HEK293T (cell line): ENCODE results near the gene PRDM4.
"Not testable (repeated sequence)": the region's sequence is repeated elsewhere in the genome, so short reads cannot be mapped to it uniquely, and the experiment has no call there.

Experiments
- CTCF ChIA-PET: fragments of 350-600 bp; formaldehyde crosslinking; extraction: SDS; loops from one replicate; lab custom pipeline; 2021; ENCODE audit warnings: antibody characterized with exemption, inconsistent platforms; lab: Yijun Ruan, JAX
- POLR2A ChIA-PET: fragments of 350-600 bp; formaldehyde crosslinking; extraction: SDS; loops from one replicate; lab custom pipeline; 2020; ENCODE audit warnings: antibody characterized with exemption, inconsistent platforms; lab: Yijun Ruan, JAX
- DNase-seq: peaks from one replicate; pipeline ENCODE4 v3.0.0; 2012; ENCODE audit warnings: mixed read lengths; ENCODE audit errors: extremely low spot score
- ARNT ChIP-seq: fragments of 450-650 bp; IDR thresholded peaks from 2 replicates; pipeline ENCODE4 v1.6.1; 2017; ENCODE audit warnings: mild to moderate bottlenecking
- BHLHE40 ChIP-seq: fragments of 450-650 bp; IDR thresholded peaks from 2 replicates; pipeline ENCODE4 v1.6.1; 2016; ENCODE audit warnings: mild to moderate bottlenecking, moderate library complexity, borderline replicate concordance
- CTBP1 ChIP-seq: fragments of 450-650 bp; IDR thresholded peaks from 2 replicates; pipeline ENCODE4 v1.6.1; 2016; ENCODE audit warnings: borderline replicate concordance
- ELF4 ChIP-seq: fragments of 450-650 bp; IDR thresholded peaks from 2 replicates; pipeline ENCODE4 v1.6.1; 2017; ENCODE audit warnings: antibody characterized with exemption
- FOXA1 ChIP-seq: fragments of 450-650 bp; IDR thresholded peaks from 2 replicates; pipeline ENCODE4 v1.6.1; 2016; ENCODE audit warnings: mild to moderate bottlenecking
- FOXK2 ChIP-seq: fragments of 450-650 bp; IDR thresholded peaks from 2 replicates; pipeline ENCODE4 v1.6.1; 2016; ENCODE audit warnings: mild to moderate bottlenecking
- FOXM1 ChIP-seq: fragments of 450-650 bp; IDR thresholded peaks from 2 replicates; pipeline ENCODE4 v1.6.1; 2017; ENCODE audit warnings: mild to moderate bottlenecking, borderline replicate concordance
- HDGF ChIP-seq: fragments of 450-650 bp; IDR thresholded peaks from 2 replicates; pipeline ENCODE4 v1.6.1; 2017; ENCODE audit warnings: antibody characterized with exemption, borderline replicate concordance
- L3MBTL2 ChIP-seq: fragments of 450-650 bp; conservative IDR thresholded peaks from 2 replicates; pipeline ENCODE4 v1.6.1; 2016; ENCODE audit warnings: mild to moderate bottlenecking
- LEF1 ChIP-seq: fragments of 450-650 bp; IDR thresholded peaks from 2 replicates; pipeline ENCODE4 v1.6.1; 2017; ENCODE audit warnings: mild to moderate bottlenecking, borderline replicate concordance
- NFRKB ChIP-seq: fragments of 450-650 bp; IDR thresholded peaks from 2 replicates; pipeline ENCODE4 v1.6.1; 2016; ENCODE audit warnings: mild to moderate bottlenecking, moderate library complexity
- SP1 ChIP-seq: fragments of 450-650 bp; IDR thresholded peaks from 2 replicates; pipeline ENCODE4 v1.6.1; 2017
- SUZ12 ChIP-seq: fragments of 450-650 bp; IDR thresholded peaks from 2 replicates; pipeline ENCODE4 v1.6.1; 2016; ENCODE audit warnings: mild to moderate bottlenecking
- TARDBP ChIP-seq: fragments of 450-650 bp; IDR thresholded peaks from 2 replicates; pipeline ENCODE4 v1.6.1; 2016
- ZNF384 ChIP-seq: fragments of 450-650 bp; IDR thresholded peaks from 2 replicates; pipeline ENCODE4 v1.6.1; 2016
- TF ChIP-seq, protein P1 (sequence below): fragments of 450-650 bp; IDR thresholded peaks from 2 replicates; pipeline ENCODE4 v1.6.1; 2016

Gene PRDM4

DNA sequence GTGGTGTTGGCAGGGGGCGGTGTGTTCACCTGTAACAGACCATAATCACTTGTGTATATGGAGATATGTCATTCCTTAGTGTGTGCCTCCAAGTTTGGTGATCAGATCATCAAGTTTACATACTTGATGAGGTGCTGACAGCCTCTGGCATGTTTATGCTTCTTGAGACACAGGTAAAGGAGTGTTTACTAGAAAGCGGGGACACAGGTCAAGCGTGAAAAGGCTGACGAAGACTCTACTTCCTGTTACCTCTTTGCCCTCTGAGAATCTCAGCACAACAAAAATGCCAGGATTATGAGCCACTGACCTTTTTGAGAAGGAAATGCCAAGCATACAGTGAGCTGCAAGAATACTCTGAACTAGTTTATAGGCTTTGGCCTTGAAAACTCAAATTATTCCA lies 29.6 kb downstream of the PRDM4 start:
- CTCF ChIA-PET: no interaction called here
- no peak for DNase-seq
- TF ChIP-seq ZNF384 (no peak), CTBP1 (no peak), ELF4 (no peak), BHLHE40 (no peak), FOXM1 (no peak), ARNT (no peak), SUZ12 (no peak), TARDBP (no peak), NFRKB (no peak), FOXK2 (no peak), SP1 (no peak), L3MBTL2 (no peak), LEF1 (no peak), FOXA1 (no peak), HDGF (no peak)
- TF ChIP-seq, protein P1, sequence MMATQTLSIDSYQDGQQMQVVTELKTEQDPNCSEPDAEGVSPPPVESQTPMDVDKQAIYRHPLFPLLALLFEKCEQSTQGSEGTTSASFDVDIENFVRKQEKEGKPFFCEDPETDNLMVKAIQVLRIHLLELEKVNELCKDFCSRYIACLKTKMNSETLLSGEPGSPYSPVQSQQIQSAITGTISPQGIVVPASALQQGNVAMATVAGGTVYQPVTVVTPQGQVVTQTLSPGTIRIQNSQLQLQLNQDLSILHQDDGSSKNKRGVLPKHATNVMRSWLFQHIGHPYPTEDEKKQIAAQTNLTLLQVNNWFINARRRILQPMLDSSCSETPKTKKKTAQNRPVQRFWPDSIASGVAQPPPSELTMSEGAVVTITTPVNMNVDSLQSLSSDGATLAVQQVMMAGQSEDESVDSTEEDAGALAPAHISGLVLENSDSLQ: no peak
- POLR2A ChIA-PET: no interaction called here

DNA sequence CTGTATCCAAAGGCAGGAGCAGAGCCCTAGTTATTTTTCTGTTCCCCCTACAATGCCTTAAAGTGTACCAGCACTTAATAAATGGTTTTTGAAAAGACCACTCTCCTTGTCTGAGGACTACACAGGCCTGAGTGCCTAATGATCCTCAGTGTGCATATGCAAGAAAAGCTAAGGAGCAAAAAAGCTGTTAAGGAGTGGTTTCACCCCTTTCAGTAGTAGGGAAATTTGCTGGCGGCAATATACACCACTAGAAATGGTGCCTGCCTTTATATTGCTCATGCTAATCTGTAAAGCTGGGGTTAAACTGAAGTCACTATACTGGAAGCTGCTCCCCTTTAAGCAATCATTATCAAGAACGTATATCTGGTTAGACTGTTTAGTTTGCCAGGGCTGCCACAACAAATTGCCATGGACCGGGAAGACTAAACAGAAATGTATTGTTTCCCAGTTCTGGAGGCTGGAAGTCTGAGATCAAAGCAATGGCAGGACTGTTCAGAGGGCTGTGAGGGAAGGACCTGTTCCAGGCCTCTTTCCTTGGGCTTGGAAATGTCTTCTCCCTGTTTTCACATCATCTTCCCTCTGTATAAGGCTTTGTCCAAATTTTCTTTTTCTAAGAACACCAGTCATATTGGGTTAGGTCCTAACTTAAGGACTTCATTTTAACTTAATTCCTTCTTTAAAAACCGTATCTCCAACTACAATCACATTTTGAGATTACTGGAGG lies 30.2 kb downstream of the PRDM4 start:
- no peak for DNase-seq
- CTCF ChIA-PET: no interaction called here
- no peak for TF ChIP-seq LEF1
- TF ChIP-seq FOXM1: no peak
- TF ChIP-seq SUZ12: no peak
- no peak for TF ChIP-seq ARNT
- no peak for TF ChIP-seq FOXA1
- no peak for TF ChIP-seq CTBP1
- TF ChIP-seq ELF4: no peak
- no peak for TF ChIP-seq FOXK2
- POLR2A ChIA-PET: no interaction called here

DNA sequence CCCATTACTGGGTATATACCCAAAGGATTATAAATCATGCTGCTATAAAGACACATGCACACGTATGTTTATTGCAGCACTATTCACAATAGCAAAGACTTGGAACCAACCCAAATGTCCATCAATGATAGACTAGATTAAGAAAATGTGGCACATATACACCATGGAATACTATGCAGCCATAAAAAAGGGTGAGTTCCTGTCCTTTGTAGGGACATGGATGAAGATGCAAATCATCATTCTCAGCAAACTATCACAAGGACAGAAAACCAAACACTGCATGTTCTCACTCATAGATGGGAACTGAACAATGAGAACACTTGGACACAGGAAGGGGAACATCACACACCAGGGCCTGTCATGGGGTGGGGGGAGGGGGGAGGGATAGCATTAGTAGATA lies 33.2 kb downstream of the PRDM4 start:
- CTCF ChIA-PET, POLR2A ChIA-PET, DNase-seq: not testable (repeated sequence)

DNA sequence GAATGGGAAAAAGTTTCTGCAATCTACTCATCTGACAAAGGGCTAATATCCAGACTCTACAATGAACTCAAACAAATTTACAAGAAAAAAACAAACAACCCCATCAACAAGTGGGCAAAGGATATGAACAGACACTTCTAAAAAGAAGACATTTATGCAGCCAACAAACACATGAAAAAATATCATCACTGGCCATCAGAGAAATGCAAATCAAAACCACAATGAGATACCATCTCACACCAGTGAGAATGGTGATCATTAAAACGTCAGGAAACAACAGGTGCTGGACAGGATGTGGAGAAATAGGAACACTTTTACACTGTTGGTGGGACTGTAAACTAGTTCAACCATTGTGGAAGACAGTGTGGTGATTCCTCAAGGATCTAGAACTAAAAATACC lies 33.6 kb downstream of the PRDM4 start:
- CTCF ChIA-PET, POLR2A ChIA-PET, DNase-seq: not testable (repeated sequence)

DNA sequence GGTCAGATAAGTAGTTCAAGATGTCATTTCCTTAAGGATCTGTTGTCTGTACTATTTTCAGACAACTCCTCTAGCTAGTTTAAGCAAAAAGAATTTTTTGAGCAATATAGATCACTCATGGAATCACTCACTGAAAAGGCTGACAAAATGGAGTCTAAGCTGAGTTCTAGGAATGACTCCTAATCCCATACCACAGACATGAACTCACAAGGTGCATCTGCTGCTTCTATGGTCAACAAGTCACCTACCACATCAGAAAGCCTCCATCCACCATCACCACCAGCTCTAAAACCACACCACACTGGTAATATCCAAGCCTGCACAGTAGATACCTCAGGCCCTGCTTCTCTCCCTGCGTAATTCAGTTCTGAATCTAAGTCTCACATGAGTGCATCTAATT lies 42.3 kb downstream of the PRDM4 start:
- ChIA-PET POLR2A (no interaction called here), CTCF (no interaction called here)
- TF ChIP-seq ARNT (no peak), FOXA1 (no peak), TARDBP (no peak), NFRKB (no peak), LEF1 (no peak), BHLHE40 (no peak), ELF4 (no peak), FOXM1 (no peak)
- no peak for DNase-seq

DNA sequence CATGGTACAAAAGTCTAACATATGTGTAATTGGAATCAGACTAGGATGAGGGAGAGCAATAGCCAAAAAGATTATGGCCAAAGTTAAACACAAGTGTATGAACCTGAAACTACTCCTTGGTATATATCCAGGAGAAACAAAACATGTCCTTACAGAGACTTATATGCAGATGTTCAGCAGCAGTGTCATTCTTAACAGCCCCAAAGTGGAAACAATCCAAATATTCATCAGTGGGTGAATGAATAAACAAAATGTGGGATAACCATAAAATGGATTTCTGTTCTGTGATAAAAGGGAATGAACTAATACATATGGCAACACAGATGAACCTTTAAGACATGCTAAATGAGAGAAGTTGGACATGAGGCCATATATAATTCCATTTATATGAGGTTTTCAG lies 45.2 kb downstream of the PRDM4 start:
- POLR2A ChIA-PET: no interaction called here
- TF ChIP-seq FOXM1: no peak
- no peak for TF ChIP-seq NFRKB
- no peak for TF ChIP-seq ZNF384
- TF ChIP-seq, protein P1: no peak
- no peak for TF ChIP-seq ARNT
- no peak for TF ChIP-seq CTBP1
- TF ChIP-seq L3MBTL2: no peak
- TF ChIP-seq SUZ12: no peak
- TF ChIP-seq FOXA1: no peak
- TF ChIP-seq ELF4: no peak
- no peak for TF ChIP-seq HDGF
- no peak for TF ChIP-seq TARDBP
- no peak for TF ChIP-seq BHLHE40
- TF ChIP-seq FOXK2: no peak
- no peak for DNase-seq
- CTCF ChIA-PET: no interaction called here

DNA sequence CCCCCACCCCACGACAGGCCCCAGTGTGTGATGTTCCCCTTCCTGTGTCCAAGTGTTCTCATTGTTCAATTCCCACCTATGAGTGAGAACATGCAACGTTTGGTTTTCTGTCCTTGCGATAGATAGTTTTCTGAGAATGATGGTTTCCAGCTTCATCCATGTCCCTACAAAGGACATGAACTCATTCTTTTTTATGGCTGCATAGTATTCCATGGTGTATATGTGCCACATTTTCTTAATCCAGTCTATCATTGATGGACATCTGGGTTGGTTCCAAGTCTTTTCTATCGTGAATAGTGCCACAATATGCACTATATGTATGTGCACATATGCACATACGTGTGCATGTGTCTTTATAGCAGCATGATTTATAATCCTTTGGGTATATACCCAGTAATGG lies 55.4 kb downstream of the PRDM4 start:
- CTCF ChIA-PET, POLR2A ChIA-PET, DNase-seq: not testable (repeated sequence)

DNA sequence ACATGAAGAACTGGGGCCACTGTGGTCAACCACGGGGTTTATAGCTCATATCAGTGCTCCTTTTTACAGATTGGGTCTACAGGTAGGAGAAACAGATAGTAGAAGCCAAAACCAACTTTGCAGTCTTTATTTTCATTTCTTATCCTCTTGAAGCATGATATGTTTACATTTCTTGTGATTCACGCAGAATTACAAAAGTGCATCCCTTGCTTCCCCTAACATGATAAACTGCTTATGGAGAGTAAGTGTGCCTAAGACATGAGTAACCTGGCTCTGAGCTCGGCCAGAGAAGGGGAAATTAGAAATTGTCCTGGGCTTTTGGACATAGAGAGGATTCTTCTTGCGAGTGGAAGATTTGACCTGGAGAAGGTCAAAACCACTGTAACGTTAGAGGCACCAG lies 56.9 kb downstream of the PRDM4 start:
- ChIA-PET POLR2A (no interaction called here), CTCF (no interaction called here)
- no peak for DNase-seq
- no peak for TF ChIP-seq ARNT
- no peak for TF ChIP-seq L3MBTL2
- no peak for TF ChIP-seq NFRKB
- TF ChIP-seq TARDBP: no peak
- no peak for TF ChIP-seq SUZ12
- no peak for TF ChIP-seq BHLHE40
- TF ChIP-seq, protein P1: no peak
- TF ChIP-seq FOXA1: no peak
- TF ChIP-seq ZNF384: no peak
- no peak for TF ChIP-seq CTBP1
- no peak for TF ChIP-seq ELF4
- no peak for TF ChIP-seq HDGF
- no peak for TF ChIP-seq LEF1
